ENCODE data around the gene CAMK2B.

The CAMK2B gene

DNA sequence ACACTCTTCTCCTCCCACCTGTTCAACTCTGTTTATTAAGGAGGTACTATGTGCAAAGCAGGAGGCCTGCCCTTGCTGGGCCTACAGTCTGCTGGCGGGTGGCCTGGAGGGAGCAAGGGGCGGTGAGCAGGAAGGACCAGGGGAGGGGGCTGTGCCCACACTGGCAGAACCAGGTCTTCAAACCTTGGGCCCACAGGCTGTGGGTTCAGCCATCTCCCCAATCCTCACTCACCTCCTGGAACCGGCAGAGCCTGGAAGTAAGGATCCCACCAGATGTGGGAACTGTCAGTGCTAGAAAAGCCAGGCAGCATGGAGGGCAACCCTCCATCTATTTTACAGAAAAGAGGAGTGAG lies 50.8 kb downstream of the CAMK2B start:
- TF ChIP-seq EZH2phosphoT487 (IDR thresholded peaks at IDR 0.05; ENCODE audit: borderline replicate concordance, low read length), result no peak
- TF ChIP-seq, protein P1, sequence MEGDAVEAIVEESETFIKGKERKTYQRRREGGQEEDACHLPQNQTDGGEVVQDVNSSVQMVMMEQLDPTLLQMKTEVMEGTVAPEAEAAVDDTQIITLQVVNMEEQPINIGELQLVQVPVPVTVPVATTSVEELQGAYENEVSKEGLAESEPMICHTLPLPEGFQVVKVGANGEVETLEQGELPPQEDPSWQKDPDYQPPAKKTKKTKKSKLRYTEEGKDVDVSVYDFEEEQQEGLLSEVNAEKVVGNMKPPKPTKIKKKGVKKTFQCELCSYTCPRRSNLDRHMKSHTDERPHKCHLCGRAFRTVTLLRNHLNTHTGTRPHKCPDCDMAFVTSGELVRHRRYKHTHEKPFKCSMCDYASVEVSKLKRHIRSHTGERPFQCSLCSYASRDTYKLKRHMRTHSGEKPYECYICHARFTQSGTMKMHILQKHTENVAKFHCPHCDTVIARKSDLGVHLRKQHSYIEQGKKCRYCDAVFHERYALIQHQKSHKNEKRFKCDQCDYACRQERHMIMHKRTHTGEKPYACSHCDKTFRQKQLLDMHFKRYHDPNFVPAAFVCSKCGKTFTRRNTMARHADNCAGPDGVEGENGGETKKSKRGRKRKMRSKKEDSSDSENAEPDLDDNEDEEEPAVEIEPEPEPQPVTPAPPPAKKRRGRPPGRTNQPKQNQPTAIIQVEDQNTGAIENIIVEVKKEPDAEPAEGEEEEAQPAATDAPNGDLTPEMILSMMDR (IDR thresholded peaks at IDR 0.05; ENCODE audit: low read depth, low read length, poor library complexity, severe bottlenecking), result no peak
- Histone ChIP-seq H3K4me3 (ENCODE audit: low read length) (no peak overlapping the region), H3K9me2 (replicated peaks; ENCODE audit: control insufficient read depth, low read length) (no peaks in the 10 kb centered on the region), H3K4me2 (ENCODE audit: low read length) (no peak overlapping the region), H3F3A (ENCODE audit: control insufficient read depth, insufficient read depth) (no peaks in the 10 kb centered on the region), H4K20me1 (ENCODE audit: control insufficient read depth, insufficient read depth, low read depth, low read length) (no peaks in the 10 kb centered on the region), H3K79me2 (ENCODE audit: control insufficient read depth, low read length) (no peaks in the 10 kb centered on the region), H3K36me3 (ENCODE audit: control insufficient read depth, low read length) (no peaks in the 10 kb centered on the region), H3K4me1 (ENCODE audit: control insufficient read depth, low read length) (no peaks in the 10 kb centered on the region), H3K9me3 (ENCODE audit: control insufficient read depth, insufficient read depth, low read length) (no peaks in the 10 kb centered on the region), H3K27me3 (ENCODE audit: control insufficient read depth, low read length) (peaks cover 4% of the 10 kb centered on the region; the same call in 1 of the 2 replicates), H3K27ac (ENCODE audit: low read depth, low read length) (no peak overlapping the region)

DNA sequence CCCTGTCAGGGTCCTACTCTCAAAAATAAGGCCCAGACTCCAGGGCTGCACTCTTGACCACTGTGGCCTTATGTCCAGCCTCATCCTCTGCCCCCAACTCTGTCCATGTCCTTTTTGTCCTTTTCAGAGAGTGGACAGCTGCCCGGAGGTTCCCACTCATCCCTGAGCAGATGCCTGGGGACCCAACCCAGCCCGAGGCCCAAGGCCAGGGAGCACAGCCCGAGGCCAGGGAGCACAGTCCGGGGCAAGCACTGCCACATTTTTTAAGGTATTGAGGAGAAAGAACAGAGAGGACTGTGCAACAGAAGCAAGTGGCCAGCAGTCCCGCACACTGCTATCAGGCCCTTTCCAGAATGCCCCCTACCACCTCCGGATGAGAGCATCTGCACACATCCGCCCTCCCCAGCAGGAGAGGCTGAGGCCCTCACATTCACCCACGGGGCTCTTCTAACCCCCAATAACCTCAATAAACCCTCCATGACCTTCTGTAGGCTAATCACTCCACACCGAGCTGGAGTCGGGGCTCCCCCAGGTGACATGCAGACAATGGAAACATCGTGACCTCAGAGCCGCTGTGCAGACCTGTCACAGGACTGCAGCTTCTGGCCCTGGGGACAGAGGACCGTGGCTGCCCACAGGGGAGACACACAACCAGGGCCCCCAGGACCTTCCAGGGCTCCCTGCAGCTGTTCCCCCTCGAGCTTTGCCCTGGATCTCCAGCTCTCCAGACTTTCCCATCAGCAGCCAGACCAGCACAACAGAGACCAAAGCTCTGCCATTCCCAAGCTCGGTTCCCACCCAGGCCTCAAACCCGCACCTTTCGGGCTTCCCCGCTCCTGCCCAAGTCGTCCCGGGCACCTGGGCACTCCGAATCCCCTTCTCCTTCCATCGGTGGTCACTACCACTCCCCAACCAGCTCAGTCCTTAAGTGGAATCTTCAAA lies 51.4 kb downstream of the CAMK2B start:
- Histone ChIP-seq H3K79me2 (ENCODE audit: control insufficient read depth, low read length) (no peaks in the 10 kb centered on the region), H3K9me2 (replicated peaks; ENCODE audit: control insufficient read depth, low read length) (no peaks in the 10 kb centered on the region), H3K4me2 (ENCODE audit: low read length) (no peak overlapping the region), H3K9me3 (ENCODE audit: control insufficient read depth, insufficient read depth, low read length) (no peaks in the 10 kb centered on the region), H3K27me3 (ENCODE audit: control insufficient read depth, low read length) (peaks cover 4% of the 10 kb centered on the region; the same call in 1 of the 2 replicates), H3K4me3 (ENCODE audit: low read length) (no peak overlapping the region), H3K4me1 (ENCODE audit: control insufficient read depth, low read length) (no peaks in the 10 kb centered on the region), H3K36me3 (ENCODE audit: control insufficient read depth, low read length) (no peaks in the 10 kb centered on the region), H3K27ac (ENCODE audit: low read depth, low read length) (no peak overlapping the region), H3F3A (ENCODE audit: control insufficient read depth, insufficient read depth) (no peaks in the 10 kb centered on the region), H4K20me1 (ENCODE audit: control insufficient read depth, insufficient read depth, low read depth, low read length) (no peaks in the 10 kb centered on the region)
- TF ChIP-seq EZH2phosphoT487 (IDR thresholded peaks at IDR 0.05; ENCODE audit: borderline replicate concordance, low read length), result no peak
- TF ChIP-seq, protein P1 (IDR thresholded peaks at IDR 0.05; ENCODE audit: low read depth, low read length, poor library complexity, severe bottlenecking), result no peak

DNA sequence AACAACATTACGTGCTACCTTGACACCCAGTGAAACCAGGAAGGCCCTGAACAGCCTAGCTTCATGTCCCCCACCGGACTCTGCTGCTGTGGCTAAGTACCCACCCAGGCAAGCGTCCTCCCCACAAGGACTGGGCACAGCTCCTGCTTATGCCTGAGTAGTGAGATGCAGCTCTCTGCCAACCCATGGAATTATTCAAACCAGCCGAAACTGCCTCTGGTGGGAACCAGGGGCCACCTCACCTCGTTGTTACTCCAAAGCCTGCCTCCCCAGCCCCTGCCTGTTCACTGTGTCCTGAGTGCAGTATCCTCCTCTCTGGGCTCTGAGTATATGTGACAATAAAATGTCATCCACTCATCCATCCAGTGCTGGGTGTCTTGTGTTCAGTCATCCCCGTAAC lies 52.4 kb downstream of the CAMK2B start:
- no peaks in the 10 kb centered on the region for H3K4me1 ChIP-seq (ENCODE audit: control insufficient read depth, low read length)
- no peak overlapping the region for H3K4me3 ChIP-seq (ENCODE audit: low read length)
- no peak overlapping the region for H3K4me2 ChIP-seq (ENCODE audit: low read length)
- H3K79me2 ChIP-seq (ENCODE audit: control insufficient read depth, low read length), result no peaks in the 10 kb centered on the region
- TF ChIP-seq, protein P1 (IDR thresholded peaks at IDR 0.05; ENCODE audit: low read depth, low read length, poor library complexity, severe bottlenecking), result no peak
- no peak for TF ChIP-seq EZH2phosphoT487 (IDR thresholded peaks at IDR 0.05; ENCODE audit: borderline replicate concordance, low read length)
- H3K9me2 ChIP-seq (replicated peaks; ENCODE audit: control insufficient read depth, low read length), result no peaks in the 10 kb centered on the region
- H3K27me3 ChIP-seq (ENCODE audit: control insufficient read depth, low read length), result peaks cover 4% of the 10 kb centered on the region; the same call in 1 of the 2 replicates
- no peak overlapping the region for H3K27ac ChIP-seq (ENCODE audit: low read depth, low read length)
- H3K36me3 ChIP-seq (ENCODE audit: control insufficient read depth, low read length), result no peaks in the 10 kb centered on the region
- H4K20me1 ChIP-seq (ENCODE audit: control insufficient read depth, insufficient read depth, low read depth, low read length), result no peaks in the 10 kb centered on the region
- H3F3A ChIP-seq (ENCODE audit: control insufficient read depth, insufficient read depth), result no peaks in the 10 kb centered on the region
- no peaks in the 10 kb centered on the region for H3K9me3 ChIP-seq (ENCODE audit: control insufficient read depth, insufficient read depth, low read length)
